HepG2 (cell line): Measurements from ENCODE around the gene MT1M. TPM values are rescaled to one million over a fixed set of nuclear protein-coding genes. Genes with fewer than 3 reads are reported as not detected.

Experiments used
- ARID3A ChIP-seq: IDR thresholded peaks from 2 replicates; pipeline ENCODE4 v1.6.1; 2012; ENCODE audit warnings: low read depth, low read length, improper control_type of control experiment
- BHLHE40 ChIP-seq: IDR thresholded peaks from 2 replicates; pipeline ENCODE4 v1.6.1; 2011; ENCODE audit warnings: low read length, improper control_type of control experiment
- FOXA3 ChIP-seq: IDR thresholded peaks from 2 replicates; pipeline ENCODE4 v1.6.1; 2016; ENCODE audit warnings: missing genetic modification reagents, missing compliant biosample characterization
- JDP2 ChIP-seq: sonication (generic); formaldehyde crosslinking; IDR thresholded peaks from 2 replicates; pipeline ENCODE4 v1.8.1; 2022; ENCODE audit warnings: missing genetic modification reagents, borderline replicate concordance
- KLF13 ChIP-seq: sonication (generic); formaldehyde crosslinking; IDR thresholded peaks from 2 replicates; pipeline ENCODE4 v1.4.0; 2020; ENCODE audit warnings: mild to moderate bottlenecking, missing genetic modification reagents
- MEF2D ChIP-seq: sonication (generic); formaldehyde crosslinking; IDR thresholded peaks from 2 replicates; pipeline ENCODE4 v1.5.1; 2020; ENCODE audit warnings: mild to moderate bottlenecking, missing genetic modification reagents
- MEIS1 ChIP-seq: sonication (generic); formaldehyde crosslinking; IDR thresholded peaks from 2 replicates; pipeline ENCODE4 v1.9.0; 2021; ENCODE audit warnings: mild to moderate bottlenecking, missing genetic modification reagents, moderate library complexity, borderline replicate concordance
- MTA3 ChIP-seq: sonication (generic); formaldehyde crosslinking; IDR thresholded peaks from 2 replicates; pipeline ENCODE4 v1.4.0; 2020; ENCODE audit warnings: missing genetic modification reagents
- RERE ChIP-seq: IDR thresholded peaks from 2 replicates; pipeline ENCODE4 v1.6.1; 2016; ENCODE audit warnings: low read depth, missing genetic modification reagents, missing compliant biosample characterization
- SNAPC2 ChIP-seq: sonication (generic); formaldehyde crosslinking; IDR thresholded peaks from 2 replicates; pipeline ENCODE4 v1.8.1; 2022; ENCODE audit warnings: mild to moderate bottlenecking, missing genetic modification reagents
- TGIF2 ChIP-seq: IDR thresholded peaks from 2 replicates; pipeline ENCODE4 v1.6.1; 2016; ENCODE audit warnings: control low read depth, missing compliant biosample characterization
- THAP8 ChIP-seq: sonication (generic); formaldehyde crosslinking; IDR thresholded peaks from 2 replicates; pipeline ENCODE4 v1.5.1; 2020; ENCODE audit warnings: missing genetic modification reagents, mild to moderate bottlenecking, borderline replicate concordance
- ZFP62 ChIP-seq: sonication (generic); formaldehyde crosslinking; IDR thresholded peaks from 2 replicates; pipeline ENCODE4 v1.4.0; 2020; ENCODE audit warnings: missing genetic modification reagents
- ZNF556 ChIP-seq: sonication (generic); formaldehyde crosslinking; IDR thresholded peaks from 2 replicates; pipeline ENCODE4 v1.4.0; 2020; ENCODE audit warnings: mild to moderate bottlenecking, missing genetic modification reagents, borderline replicate concordance
- ZNF570 ChIP-seq: sonication (generic); formaldehyde crosslinking; IDR thresholded peaks from 2 replicates; pipeline ENCODE4 v1.4.0; 2020; ENCODE audit warnings: mild to moderate bottlenecking, missing genetic modification reagents, borderline replicate concordance
- ZNF710 ChIP-seq: sonication (generic); formaldehyde crosslinking; IDR thresholded peaks from 2 replicates; pipeline ENCODE4 v1.5.0; 2020; ENCODE audit warnings: mild to moderate bottlenecking, missing genetic modification reagents, borderline replicate concordance
- ZSCAN25 ChIP-seq: sonication (generic); formaldehyde crosslinking; IDR thresholded peaks from 2 replicates; pipeline ENCODE4 v1.8.0; 2022; ENCODE audit warnings: mild to moderate bottlenecking, missing genetic modification reagents
- ZSCAN9 ChIP-seq: IDR thresholded peaks from 2 replicates; pipeline ENCODE4 v1.6.1; 2016; ENCODE audit warnings: borderline replicate concordance
- polyA plus RNA-seq, 8 experiments: library from polyadenylated mRNA; depleted of rRNA in 3 of 8; stranded (reverse) in 7 of 8; unstranded in 1 of 8; fragments of >200 nt; fragmentation: Illumina TruSeq in 4 of 8; extraction: Trizol in 4 of 8; gene quantifications; 2 replicates each; pipeline versions ENCODE4 v1.2.1 to v1.2.3, GENCODE V29; 2011 to 2016; ENCODE audit warnings: low read depth in 4 of 8, missing spikeins in 1 of 8, mixed read lengths in 1 of 8; ENCODE audit not compliant: insufficient read depth in 1 of 8
- total RNA-seq, 5 experiments: library from RNA; depleted of rRNA; stranded (reverse); fragments of >200 nt; fragmentation: Illumina TruSeq; extraction: Trizol; gene quantifications; 2 replicates each; pipeline ENCODE4 v1.2.3, GENCODE V29; 2016; ENCODE audit warnings: low read depth in 1 of 5

Gene MT1M
- total and polyA plus RNA-seq, 2 of the 13 experiments (the other 11 are each of a cell fraction or from before 2014, with no cell fraction given), result 4.6 TPM; not detected in 1

- TF ChIP-seq ZNF710 (CRISPR knock-in tag) (no peak), TGIF2 (CRISPR knock-in tag) (peak; percentile 44; the same call in 1 of the 2 replicates), MEF2D (CRISPR knock-in tag) (peak; percentile 72; the same call in 1 of the 2 replicates), THAP8 (CRISPR knock-in tag) (no peak), RERE (CRISPR knock-in tag) (peak; percentile 33; the same call in 1 of the 2 replicates), MEIS1 (CRISPR knock-in tag) (peak; percentile 74; the same call in 1 of the 2 replicates), ZNF570 (CRISPR knock-in tag) (no peak), ZNF556 (CRISPR knock-in tag) (no peak; the same call in 1 of the 2 replicates), ARID3A (peak; percentile 86; the same call in 1 of the 2 replicates), JDP2 (CRISPR knock-in tag) (peak; percentile 22; the same call in 1 of the 2 replicates), ZSCAN9 (CRISPR knock-in tag) (no peak), ZSCAN25 (CRISPR knock-in tag) (peak; percentile 68), KLF13 (CRISPR knock-in tag) (no peak), BHLHE40 (no peak), FOXA3 (CRISPR knock-in tag) (peak; percentile 79; the same call in 1 of the 2 replicates), SNAPC2 (CRISPR knock-in tag) (no peak), ZFP62 (CRISPR knock-in tag) (no peak), MTA3 (CRISPR knock-in tag) (no peak)
These were observed 25.9 kb upstream of the MT1M start (continued) for GRCh38 chr16:56606476-56607108.
